Fibroblast of the conjunctiva (primary cell): ENCODE data around the gene CCL26.
"Not testable (repeated sequence)": the region's sequence is repeated elsewhere in the genome, so short reads cannot be mapped to it uniquely, and the experiment has no call there.

ENCODE experiments used
- DNase-seq: peaks from one replicate; pipeline ENCODE4 v3.0.0-alpha.2; 2010; ENCODE audit warnings: low read depth

The CCL26 gene

DNA sequence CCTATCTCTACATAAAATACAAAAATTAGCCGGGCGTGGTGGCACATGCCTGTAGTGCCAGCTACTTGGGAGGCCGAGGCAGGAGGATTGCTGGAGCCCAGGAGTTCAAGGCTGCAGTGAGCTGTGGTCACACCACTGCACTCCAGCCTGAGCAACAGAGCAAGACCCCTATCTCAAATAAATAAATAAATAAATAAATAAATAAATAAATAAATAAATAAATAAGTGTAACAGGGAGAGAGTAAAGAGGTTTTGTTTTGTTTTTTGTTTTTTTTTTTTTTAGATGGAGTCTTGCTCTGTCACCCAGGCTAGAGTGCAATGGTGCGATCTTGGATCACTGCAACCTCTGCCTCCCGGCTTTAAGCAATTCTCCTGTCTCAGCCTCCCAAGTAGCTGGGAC lies 20.6 kb upstream of the CCL26 start:
- DNase-seq = not testable (repeated sequence)

DNA sequence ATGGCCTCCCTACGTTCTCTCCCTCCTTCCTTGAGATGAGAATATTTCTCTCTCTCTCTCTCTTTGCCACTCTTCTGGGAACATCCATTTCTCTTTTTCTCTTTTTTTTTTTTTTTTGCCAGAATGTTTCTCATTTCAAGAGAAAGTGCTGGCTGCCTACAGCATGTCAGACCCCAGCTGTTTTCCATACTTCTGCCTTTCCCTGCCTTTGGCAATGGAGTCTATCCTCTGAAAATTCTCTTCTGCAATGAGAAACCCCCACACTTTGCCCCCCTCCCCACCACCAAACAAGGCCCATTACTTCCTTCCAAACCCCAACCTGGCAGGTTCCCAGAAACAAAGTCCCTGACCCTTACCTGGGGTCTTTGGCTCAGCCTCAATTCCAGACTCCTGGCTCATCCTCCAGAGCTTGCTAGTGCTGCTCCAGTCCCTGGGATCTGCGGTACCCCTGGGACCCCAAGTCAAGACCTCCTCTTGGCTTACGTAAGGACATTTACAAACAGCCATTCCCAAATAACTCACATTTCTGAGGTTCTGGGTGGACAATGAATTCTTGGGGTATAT lies 17.4 kb upstream of the CCL26 start:
- DNase-seq = no peak

DNA sequence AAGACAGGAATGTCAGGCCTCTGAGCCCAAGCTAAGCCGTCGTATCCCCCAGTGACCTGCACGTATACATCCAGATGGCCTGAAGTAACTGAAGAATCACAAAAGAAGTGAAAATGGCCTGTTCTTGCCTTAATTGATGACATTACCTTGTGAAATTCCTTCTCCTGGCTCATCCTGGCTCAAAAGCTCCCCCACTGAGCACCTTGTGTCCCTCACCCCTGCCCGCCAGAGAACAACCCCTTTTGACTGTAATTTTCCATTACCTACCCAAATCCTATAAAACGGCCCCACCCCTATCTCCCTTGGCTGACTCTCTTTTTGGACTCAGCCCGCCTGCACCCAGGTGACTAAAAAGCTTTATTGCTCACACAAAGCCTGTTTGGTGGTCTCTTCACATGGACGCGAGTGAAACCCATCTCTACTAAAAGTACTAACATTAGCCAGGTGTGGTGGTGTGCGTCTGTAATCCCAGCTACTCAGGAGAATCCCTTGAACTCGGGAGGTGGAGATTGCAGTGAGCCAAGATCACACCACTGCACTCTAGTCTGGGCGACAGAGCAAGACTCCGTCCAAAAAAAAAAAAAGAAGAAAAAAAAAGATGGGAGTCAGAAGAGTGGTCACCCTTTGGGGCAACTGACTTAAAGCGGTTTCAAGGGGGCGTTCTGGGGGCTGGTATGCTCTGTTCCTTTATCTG lies 16.3 kb upstream of the CCL26 start:
- not testable (repeated sequence) for DNase-seq

DNA sequence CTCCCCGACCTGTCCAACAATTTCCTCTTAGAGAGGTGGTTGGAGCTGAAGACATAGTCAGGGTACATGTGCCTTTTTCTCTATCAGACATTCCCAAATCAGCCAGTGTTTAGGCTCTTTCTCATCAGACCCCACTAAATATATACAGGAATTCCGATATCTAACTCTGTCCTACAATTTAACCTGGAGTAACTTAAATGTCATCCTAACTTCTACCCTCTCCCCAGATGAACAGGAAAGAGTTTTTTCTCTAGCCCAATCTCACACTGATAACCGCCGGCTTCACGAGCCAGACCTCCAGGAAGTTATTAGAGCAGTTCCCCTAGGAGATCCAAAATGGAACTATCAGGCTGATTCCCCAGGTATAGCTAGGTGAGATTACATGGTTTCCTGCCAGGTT lies 11.0 kb upstream of the CCL26 start:
- DNase-seq = not testable (repeated sequence)

DNA sequence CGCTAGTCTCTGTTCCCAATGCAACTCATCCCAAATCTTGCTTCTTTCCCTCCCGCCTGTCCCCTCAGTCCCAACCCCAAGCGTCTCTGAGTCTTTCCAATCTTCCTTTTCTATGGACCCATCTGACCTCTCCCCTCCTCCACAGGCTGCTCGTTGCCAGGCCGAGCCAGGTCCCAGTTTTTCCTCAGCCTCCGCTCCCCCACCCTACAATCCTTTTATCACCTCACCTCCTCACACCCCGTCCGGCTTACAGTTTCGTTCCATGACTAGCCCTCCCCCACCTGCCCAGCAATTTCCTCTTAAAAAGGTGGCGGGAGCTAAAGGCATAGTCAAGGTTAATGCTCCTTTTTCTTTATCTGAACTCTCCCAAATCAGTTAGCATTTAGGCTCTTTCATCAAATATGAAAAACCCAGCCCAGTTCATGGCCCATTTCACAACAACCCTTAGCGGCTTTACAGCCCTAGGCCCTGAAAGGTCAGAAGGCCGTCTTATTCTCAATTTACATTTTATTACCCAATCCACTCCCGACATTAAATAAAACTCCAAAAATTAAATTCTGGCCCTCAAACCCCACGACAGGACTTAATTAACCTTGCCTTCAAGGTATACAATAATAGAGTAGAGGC lies 8.7 kb upstream of the CCL26 start:
- DNase-seq = not testable (repeated sequence)

GRCh38 chr7:75779516-75779915 lies 7.5 kb upstream of the CCL26 start:
- not testable (repeated sequence) for DNase-seq

GRCh38 chr7:75779035-75779434 lies 7.0 kb upstream of the CCL26 start:
- DNase-seq = not testable (repeated sequence)

DNA sequence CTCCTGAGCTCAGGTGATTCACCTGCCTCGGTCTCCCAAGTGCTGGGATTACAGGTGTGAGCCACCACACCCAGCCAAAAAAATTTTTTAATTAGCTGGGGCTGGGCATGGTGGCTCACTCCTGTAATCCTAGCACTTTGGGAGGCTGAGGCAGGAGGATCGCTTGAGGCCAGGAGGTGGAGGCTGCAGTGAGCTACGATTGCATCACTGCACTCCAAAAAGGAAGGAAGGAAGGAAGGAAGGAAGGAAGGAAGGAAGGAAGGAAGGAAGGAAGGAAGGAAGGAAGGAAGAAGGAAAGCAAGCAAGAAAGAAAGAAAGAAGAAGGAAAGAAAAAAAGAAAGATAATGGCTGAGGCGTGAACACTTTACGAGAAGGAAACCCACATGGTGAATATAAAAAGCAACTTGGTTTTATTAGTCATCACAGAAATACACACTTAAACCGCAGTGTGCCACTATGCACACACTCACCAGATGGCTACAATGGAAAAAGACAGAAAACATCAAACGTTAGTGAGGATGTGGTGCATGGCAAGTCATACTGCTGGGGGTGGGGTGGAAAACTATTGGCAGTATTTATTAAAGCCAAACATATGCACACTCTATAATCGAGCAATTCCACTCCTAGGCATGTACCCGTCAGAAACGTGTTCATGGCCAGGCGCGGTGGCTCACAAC lies 4.4 kb upstream of the CCL26 start:
- peak; percentile 35 for DNase-seq

- not testable (repeated sequence) for DNase-seq
These were observed 1.9 kb upstream of the CCL26 start for GRCh38 chr7:75773958-75774357.

- DNase-seq = no peak
These were observed 787 bp downstream of the CCL26 start for GRCh38 chr7:75771224-75771623.

DNA sequence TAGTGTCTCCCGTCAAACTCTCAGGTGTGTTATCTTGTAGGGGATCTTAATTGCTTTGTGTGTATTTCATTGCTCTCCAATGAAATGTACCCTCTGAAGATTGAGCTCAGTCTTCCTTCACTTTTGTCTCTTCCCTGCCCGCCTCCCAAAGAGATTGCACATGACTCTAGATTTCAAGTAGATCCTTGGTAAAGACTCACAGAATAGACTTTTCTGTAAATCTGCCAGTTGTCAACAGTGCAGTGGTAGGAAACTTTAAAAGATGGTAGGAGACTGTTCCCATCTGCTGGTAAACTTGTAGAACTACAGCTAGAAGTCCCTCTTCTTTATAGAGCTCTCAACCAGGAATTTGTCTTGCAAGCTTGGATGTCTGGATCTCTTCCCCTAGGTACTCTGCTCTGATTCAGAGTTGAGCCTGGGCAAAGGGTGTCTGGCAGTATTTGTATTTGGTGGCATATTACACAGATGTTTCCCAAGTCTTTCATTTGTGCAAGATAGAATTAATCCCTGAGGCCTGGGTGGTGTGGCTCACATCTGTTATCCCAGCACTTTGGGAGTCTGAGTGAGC lies 9.6 kb downstream of the CCL26 start:
- peak; percentile 71 for DNase-seq

- not testable (repeated sequence) for DNase-seq
These were observed 10.2 kb downstream of the CCL26 start for GRCh38 chr7:75761801-75762200.

- DNase-seq = no peak
These were observed 13.5 kb downstream of the CCL26 start for GRCh38 chr7:75758491-75758890.

DNA sequence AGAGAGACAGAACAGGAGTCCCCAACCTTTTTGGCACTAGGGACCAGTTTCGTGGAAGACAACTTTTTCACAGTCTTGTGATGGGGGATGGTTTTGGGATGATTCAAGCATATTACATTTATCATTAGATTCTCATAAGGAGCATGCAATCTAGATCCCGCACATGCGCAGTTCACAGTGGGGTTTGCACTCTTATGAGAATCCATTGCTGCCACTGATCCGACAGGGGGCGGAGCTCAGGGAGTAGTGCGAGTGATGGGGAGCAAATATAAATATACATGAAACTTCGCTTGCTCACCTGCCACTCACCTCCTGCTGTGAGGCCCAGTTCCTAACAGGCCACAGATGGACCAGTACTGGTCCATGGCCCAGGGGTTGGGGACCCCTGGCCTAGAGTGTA lies 14.2 kb downstream of the CCL26 start:
- no peak for DNase-seq

GRCh38 chr7:75756991-75757676 lies 14.9 kb downstream of the CCL26 start:
- DNase-seq = no peak

- DNase-seq = no peak
These were observed 15.6 kb downstream of the CCL26 start for GRCh38 chr7:75756206-75756990.

DNA sequence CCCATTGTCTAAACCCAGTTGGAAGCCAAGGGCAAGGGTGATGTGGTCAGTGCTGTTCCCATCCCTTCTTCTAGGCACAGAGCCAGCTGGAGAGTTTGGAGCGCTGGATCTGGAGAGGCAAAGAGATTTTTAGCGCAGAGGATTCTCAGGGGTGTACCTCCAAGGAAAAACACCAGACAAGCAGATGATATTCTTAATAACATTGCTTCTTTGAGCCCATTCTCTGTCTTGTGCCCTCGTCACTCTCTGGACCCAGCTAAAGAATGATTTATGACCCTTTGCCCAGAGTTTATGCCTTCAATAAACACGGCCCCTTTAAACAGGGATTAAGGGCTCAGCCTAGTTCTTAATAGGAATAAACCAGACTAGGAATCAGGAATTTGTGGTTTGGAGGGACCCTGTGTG lies 28.6 kb downstream of the CCL26 start:
- DNase-seq = no peak

GRCh38 chr7:75740846-75741497 lies 31.0 kb downstream of the CCL26 start:
- DNase-seq = no peak

DNA sequence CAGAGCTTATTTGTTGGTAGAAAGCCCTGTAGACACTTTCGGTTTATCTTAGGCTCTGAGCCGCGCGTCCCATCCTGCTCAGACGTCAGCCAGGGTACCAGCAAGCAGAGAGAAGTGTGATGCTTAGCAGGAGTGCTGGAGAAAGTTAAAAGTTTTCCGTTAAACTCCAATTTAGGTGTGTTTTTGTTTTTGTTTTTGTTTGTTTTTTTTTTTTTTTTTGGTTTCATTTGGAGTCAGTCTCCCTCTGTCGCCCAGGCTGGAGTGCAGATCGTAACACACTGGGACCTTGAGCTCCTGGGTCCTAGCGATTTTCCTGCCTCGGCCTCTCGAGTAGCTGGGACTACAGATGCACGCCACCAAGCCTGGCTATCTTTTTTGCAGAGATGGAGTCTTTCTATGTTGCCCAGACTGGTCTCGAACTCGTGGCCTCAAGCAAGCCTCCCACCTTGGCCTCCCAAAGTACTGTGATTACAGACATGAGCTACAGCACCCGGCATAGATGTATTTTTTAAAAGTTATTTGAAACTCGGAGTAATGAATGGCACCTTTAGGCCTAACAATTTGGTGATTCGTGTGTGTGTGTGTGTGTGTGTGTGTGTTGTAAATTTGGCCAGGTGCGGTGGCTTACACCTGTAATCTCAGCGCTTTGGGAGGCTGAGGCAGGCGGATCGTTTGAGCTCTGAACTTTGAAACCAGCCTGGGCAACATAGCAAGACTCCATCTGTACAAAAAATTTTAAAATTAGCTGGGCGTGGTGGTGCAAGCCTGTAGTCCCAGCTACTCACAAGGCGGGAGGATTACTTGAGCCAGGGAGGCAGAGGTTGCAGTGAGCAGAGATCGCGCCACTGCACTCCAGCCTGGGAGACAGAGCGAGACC lies 32.0 kb downstream of the CCL26 start:
- DNase-seq = no peak
